ENCODE measurements around the gene SLC25A30.

- TF ChIP-seq CTCF (IDR thresholded peaks at IDR 0.05; ENCODE audit: insufficient read depth, low read length, poor library complexity, severe bottlenecking) (no peak), EZH2phosphoT487 (conservative IDR thresholded peaks at IDR 0.05; ENCODE audit: low read length) (no peak)
These were observed 19.3 kb downstream of the SLC25A30 start for GRCh38 chr13:45398877-45399276.
